A549 (cell line): ENCODE data around the gene RERE. TPM values are rescaled to one million over a fixed set of nuclear protein-coding genes. Genes with fewer than 3 reads are reported as not detected.

Experiments
- ATAC-seq, 2 experiments: fragments of 200-7000 bp in 1 of 2; fragments of >200 bp in 1 of 2; cut with Nextera tagmentation in 1 of 2; cut with Tn5 transposase in 1 of 2; 3 replicates each; pipeline versions ENCODE4 v1.8.0 to v1.9.1; 2018 to 2020; ENCODE audit warnings: mild to moderate bottlenecking in 1 of 2, moderate library complexity in 1 of 2
- CTCF ChIA-PET: fragments of 300-600 bp; sonication (Branson Sonifier 250); formaldehyde crosslinking; extraction: SDS; loops from one replicate; lab custom pipeline; 2021; ENCODE audit warnings: antibody characterized with exemption, inconsistent platforms; lab: Yijun Ruan, JAX
- POLR2A ChIA-PET: fragments of 350-600 bp; formaldehyde crosslinking; extraction: SDS; loops from one replicate; lab custom pipeline; 2021; ENCODE audit warnings: antibody characterized with exemption, inconsistent platforms; lab: Yijun Ruan, JAX
- DNase-seq, 2 experiments: peaks; one replicate each; pipeline versions ENCODE4 v3.0.0 to v3.0.0-alpha.2; 2011 to 2016; ENCODE audit warnings: low read depth in 1 of 2, low spot score in 1 of 2
- FAIRE-seq: peaks from 2 replicates; lab custom pipeline; 2011; peaks lifted over from hg19 to GRCh38; lab: Jason Lieb, UNC
- H3K27ac ChIP-seq, 2 experiments: fragments of >200 bp; sonication (Bioruptor Twin); formaldehyde crosslinking; 3 replicates each; pipeline ENCODE4 v1.5.1; 2016 to 2017
- H3K4me1 ChIP-seq: fragments of >200 bp; sonication (Bioruptor Twin); formaldehyde crosslinking; 3 replicates; pipeline ENCODE4 v1.6.1; 2016
- H3K4me2 ChIP-seq: fragments of >200 bp; sonication (Bioruptor Twin); formaldehyde crosslinking; 3 replicates; pipeline ENCODE4 v1.6.1; 2016
- H3K4me3 ChIP-seq: fragments of >200 bp; sonication (Bioruptor Twin); formaldehyde crosslinking; 3 replicates; pipeline ENCODE4 v1.5.1; 2016
- H3K9me3 ChIP-seq: fragments of >200 bp; sonication (Bioruptor Twin); formaldehyde crosslinking; 3 replicates; pipeline ENCODE4 v1.6.1; 2016
- CBX2 ChIP-seq: fragments of 200-600 bp; sonication (generic); IDR thresholded peaks from 2 replicates; pipeline ENCODE4 v1.6.1; 2016; ENCODE audit warnings: low read depth, mild to moderate bottlenecking, borderline replicate concordance
- CBX8 ChIP-seq: fragments of 200-600 bp; sonication (generic); IDR thresholded peaks from 2 replicates; pipeline ENCODE4 v1.6.1; 2016
- CEBPB ChIP-seq, 2 experiments: fragments of >200 bp in 1 of 2; sonication (Bioruptor Twin) in 1 of 2; formaldehyde crosslinking in 1 of 2; IDR thresholded peaks; 2 replicates each; pipeline ENCODE4 v1.6.1; 2012 to 2016
- CHD4 ChIP-seq: fragments of 200-600 bp; sonication (generic); IDR thresholded peaks from 2 replicates; pipeline ENCODE4 v1.6.1; 2016; ENCODE audit warnings: antibody characterized with exemption, mild to moderate bottlenecking, borderline replicate concordance
- EHF ChIP-seq: fragments of 250-450 bp; sonication (Bioruptor Pico); IDR thresholded peaks from 2 replicates; pipeline ENCODE4 v1.5.0; 2020; ENCODE audit warnings: mild to moderate bottlenecking
- EP300 ChIP-seq, 2 experiments: fragments of >200 bp; sonication (Bioruptor Twin); formaldehyde crosslinking; IDR thresholded peaks; 2 replicates in 1 of 2; 3 replicates in 1 of 2; pipeline ENCODE4 v1.6.1; 2016 to 2017
- ESRRA ChIP-seq: fragments of 150-350 bp; IDR thresholded peaks from 2 replicates; pipeline ENCODE4 v1.6.1; 2014; ENCODE audit warnings: mild to moderate bottlenecking, low read length, borderline replicate concordance
- FOSB ChIP-seq: fragments of 250-450 bp; sonication (Bioruptor Pico); IDR thresholded peaks from 2 replicates; pipeline ENCODE4 v1.5.0; 2020; ENCODE audit warnings: mild to moderate bottlenecking, moderate library complexity
- FOSL2 ChIP-seq, 2 experiments: fragments of 450-650 bp in 1 of 2; fragments of >200 bp in 1 of 2; sonication (Bioruptor Twin) in 1 of 2; formaldehyde crosslinking; IDR thresholded peaks; 2 replicates each; pipeline versions ENCODE4 v1.5.0 to v1.6.1; 2016 to 2020; ENCODE audit warnings: mild to moderate bottlenecking in 1 of 2, moderate library complexity in 1 of 2
- FOXS1 ChIP-seq: fragments of 250-450 bp; sonication (Bioruptor Pico); IDR thresholded peaks from 2 replicates; pipeline ENCODE4 v1.5.0; 2020; ENCODE audit warnings: mild to moderate bottlenecking, moderate library complexity
- HDAC2 ChIP-seq: fragments of 200-600 bp; sonication (generic); IDR thresholded peaks from 2 replicates; pipeline ENCODE4 v1.6.1; 2016
- HOXB13 ChIP-seq: fragments of 250-450 bp; sonication (Bioruptor Pico); IDR thresholded peaks from 2 replicates; pipeline ENCODE4 v1.5.0; 2020; ENCODE audit warnings: low read depth, mild to moderate bottlenecking, moderate library complexity
- JUN ChIP-seq, 2 experiments: fragments of >200 bp; sonication (Bioruptor Twin); formaldehyde crosslinking; IDR thresholded peaks; 2 replicates in 1 of 2; 3 replicates in 1 of 2; pipeline ENCODE4 v1.6.1; 2016 to 2017
- KDM5A ChIP-seq: fragments of 200-600 bp; sonication (generic); IDR thresholded peaks from 2 replicates; pipeline ENCODE4 v1.6.1; 2016; ENCODE audit warnings: antibody characterized with exemption, mild to moderate bottlenecking
- NR3C1 ChIP-seq: fragments of >200 bp; sonication (Bioruptor Twin); formaldehyde crosslinking; IDR thresholded peaks from 3 replicates; pipeline ENCODE4 v1.6.1; 2017
- POLR2A ChIP-seq: IDR thresholded peaks from 2 replicates; pipeline ENCODE4 v1.6.1; 2012; ENCODE audit warnings: mild to moderate bottlenecking, low read length
- POLR2AphosphoS2 ChIP-seq: conservative IDR thresholded peaks from 2 replicates; pipeline ENCODE4 v1.6.1; 2012; ENCODE audit warnings: low read length, improper control_type of control experiment, inconsistent platforms
- RAD21 ChIP-seq, 2 experiments: fragments of >200 bp in 1 of 2; sonication (Bioruptor Twin) in 1 of 2; formaldehyde crosslinking in 1 of 2; IDR thresholded peaks in 1 of 2; conservative IDR thresholded peaks in 1 of 2; 2 replicates in 1 of 2; 3 replicates in 1 of 2; pipeline ENCODE4 v1.6.1; 2012 to 2018; ENCODE audit warnings: inconsistent platforms in 1 of 2
- RARB ChIP-seq: fragments of 250-450 bp; sonication (Bioruptor Pico); IDR thresholded peaks from 2 replicates; pipeline ENCODE4 v1.8.0; 2021; ENCODE audit warnings: mild to moderate bottlenecking, moderate library complexity
- RCOR1 ChIP-seq: fragments of 150-350 bp; IDR thresholded peaks from 2 replicates; pipeline ENCODE4 v1.6.1; 2014; ENCODE audit warnings: antibody characterized with exemption, low read length, low read depth
- ZFP36 ChIP-seq: fragments of 450-650 bp; IDR thresholded peaks from 2 replicates; pipeline ENCODE4 v1.6.1; 2014; ENCODE audit warnings: borderline replicate concordance; ENCODE audit not compliant: partially characterized antibody
- ZNF302 ChIP-seq: fragments of 250-450 bp; sonication (Bioruptor Pico); IDR thresholded peaks from 2 replicates; pipeline ENCODE4 v1.9.0; 2021; ENCODE audit warnings: inconsistent platforms, mild to moderate bottlenecking, moderate library complexity
- WGBS: methylation state at CpG from one replicate; pipeline ENCODE4 v1.1.6; 2017; ENCODE audit errors: missing lambda C conversion rate; 5-methylcytosine and 5-hydroxymethylcytosine counted together
- polyA plus RNA-seq, 4 experiments: library from polyadenylated mRNA; depleted of rRNA in 3 of 4; stranded (reverse); fragments of >200 nt; fragmentation: RNase III in 1 of 4; extraction: RNeasy Plus Mini Kit Qiagen cat#74134 plus additional on column Dnase treatment in 1 of 4; gene quantifications; 2 replicates in 3 of 4; 3 replicates in 1 of 4; pipeline ENCODE4 v1.2.3, GENCODE V29; 2011 to 2017
- TF ChIP-seq, protein P1 (sequence below): fragments of >200 bp; sonication (Bioruptor Twin); formaldehyde crosslinking; IDR thresholded peaks from 3 replicates; pipeline ENCODE4 v1.6.1; 2016
- TF ChIP-seq, protein P2 (sequence below): fragments of 250-450 bp; sonication (Bioruptor Pico); IDR thresholded peaks from 2 replicates; pipeline ENCODE4 v1.5.0; 2021; ENCODE audit warnings: mild to moderate bottlenecking, moderate library complexity, borderline replicate concordance
- TF ChIP-seq, protein P3 (sequence below): fragments of 250-450 bp; sonication (Bioruptor Pico); IDR thresholded peaks from 2 replicates; pipeline ENCODE4 v1.5.0; 2020; ENCODE audit warnings: low read depth, mild to moderate bottlenecking, moderate library complexity
- TF ChIP-seq, protein P4 (sequence below): IDR thresholded peaks from 2 replicates; pipeline ENCODE4 v1.6.1; 2012; ENCODE audit warnings: low read depth, borderline replicate concordance
- TF ChIP-seq, protein P5 (sequence below): fragments of >200 bp; sonication (Bioruptor Twin); formaldehyde crosslinking; IDR thresholded peaks from 2 replicates; pipeline ENCODE4 v1.6.1; 2016
- TF ChIP-seq, protein P6 (sequence below): fragments of >200 bp; sonication (Bioruptor Twin); formaldehyde crosslinking; IDR thresholded peaks from 3 replicates; pipeline ENCODE4 v1.5.1; 2016

The RERE gene
- polyA plus RNA-seq, 2 of the 4 experiments (the other 2 are of a cell fraction) = 12.6 to 28.6 TPM

DNA sequence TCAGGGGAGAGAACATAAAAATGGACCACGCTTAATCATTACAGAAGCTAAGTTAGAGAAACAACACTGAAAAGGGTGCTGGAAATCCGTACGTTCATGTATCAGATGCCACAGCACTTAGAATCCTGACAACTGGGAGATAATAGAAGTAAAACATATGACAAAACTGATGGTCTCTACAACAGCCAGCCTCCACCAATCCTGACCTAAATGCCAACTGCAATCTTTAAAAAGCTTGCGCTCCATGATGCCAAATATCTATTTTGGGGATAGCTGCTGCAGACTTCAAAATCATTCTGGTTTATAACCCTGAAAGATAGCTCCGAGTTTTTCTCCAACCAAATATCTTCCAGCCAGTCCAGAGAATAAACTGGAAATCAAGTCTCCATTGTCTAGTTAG lies 178.3 kb downstream of the RERE start:
- FAIRE-seq (no peak), ATAC-seq (no peak), DNase-seq (no peak)
- POLR2A ChIA-PET = no interaction called here
- CTCF ChIA-PET = no interaction called here
- Histone ChIP-seq H3K4me3 (no peak overlapping the region), H3K4me1 (peaks cover 12% of the 10 kb centered on the region), H3K4me2 (no peak overlapping the region), H3K27ac (no peak overlapping the region), H3K9me3 (no peaks in the 10 kb centered on the region)
- no peak for TF ChIP-seq POLR2A
- WGBS = 98% methylated on average over 5 of the region's 5 CpGs

DNA sequence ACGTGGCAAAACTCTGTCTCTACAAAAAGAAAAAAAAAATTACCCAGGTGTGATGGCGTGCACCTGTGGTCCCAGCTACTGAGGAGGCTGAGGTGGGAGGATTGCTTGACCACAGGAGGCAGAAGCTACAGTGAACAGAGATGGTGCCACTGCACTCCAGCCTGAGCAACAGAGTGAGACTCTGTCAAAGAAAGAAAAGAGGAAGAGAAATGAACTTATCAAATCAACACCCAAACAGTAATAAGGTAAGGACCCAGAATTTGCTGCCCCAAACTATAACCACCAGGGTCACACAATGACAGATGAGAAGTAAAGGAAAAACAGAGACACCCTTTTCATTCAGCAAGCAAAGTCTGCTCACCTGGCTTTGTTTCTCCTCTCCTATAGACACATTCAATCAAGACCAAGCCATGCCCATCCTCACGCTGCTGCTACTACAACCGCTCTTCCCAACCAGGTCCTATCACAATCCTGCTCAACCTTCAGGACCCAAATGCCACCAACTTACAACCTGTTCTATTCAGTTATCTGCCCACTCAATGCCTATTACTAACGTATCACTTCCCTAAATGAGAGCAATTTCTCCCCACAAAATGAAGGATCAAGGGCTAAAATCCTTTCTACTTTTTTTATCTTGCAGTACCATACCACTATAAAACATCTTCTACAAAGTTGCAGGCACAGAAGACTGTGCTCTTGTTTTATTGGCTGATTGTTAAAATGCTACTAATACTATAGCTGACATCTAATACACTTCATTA lies 183.5 kb downstream of the RERE start:
- Histone ChIP-seq H3K4me1 (peaks cover 18% of the 10 kb centered on the region), H3K4me3 (no peak overlapping the region), H3K27ac (no peak overlapping the region), H3K9me3 (no peaks in the 10 kb centered on the region), H3K4me2 (no peak overlapping the region)
- 92% methylated on average over 5 of the region's 5 CpGs for WGBS
- FAIRE-seq (no peak), ATAC-seq (no peak), DNase-seq (no peak)
- ChIA-PET POLR2A (no interaction called here), CTCF (interaction anchor here (0.7 kb wide), 1 partner anchor 142 kb away, joined by 3 read pairs; no protein-coding TSS in a partner anchor)
- no peak for TF ChIP-seq ZFP36
- TF ChIP-seq, protein P1, sequence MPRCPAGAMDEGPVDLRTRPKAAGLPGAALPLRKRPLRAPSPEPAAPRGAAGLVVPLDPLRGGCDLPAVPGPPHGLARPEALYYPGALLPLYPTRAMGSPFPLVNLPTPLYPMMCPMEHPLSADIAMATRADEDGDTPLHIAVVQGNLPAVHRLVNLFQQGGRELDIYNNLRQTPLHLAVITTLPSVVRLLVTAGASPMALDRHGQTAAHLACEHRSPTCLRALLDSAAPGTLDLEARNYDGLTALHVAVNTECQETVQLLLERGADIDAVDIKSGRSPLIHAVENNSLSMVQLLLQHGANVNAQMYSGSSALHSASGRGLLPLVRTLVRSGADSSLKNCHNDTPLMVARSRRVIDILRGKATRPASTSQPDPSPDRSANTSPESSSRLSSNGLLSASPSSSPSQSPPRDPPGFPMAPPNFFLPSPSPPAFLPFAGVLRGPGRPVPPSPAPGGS = no peak
- TF ChIP-seq CEBPB (IDR thresholded peaks at IDR 0.05) = no peak
- no peak for TF ChIP-seq EHF (CRISPR knock-in tag)
- TF ChIP-seq HOXB13 (CRISPR knock-in tag) = no peak
- TF ChIP-seq, protein P2, sequence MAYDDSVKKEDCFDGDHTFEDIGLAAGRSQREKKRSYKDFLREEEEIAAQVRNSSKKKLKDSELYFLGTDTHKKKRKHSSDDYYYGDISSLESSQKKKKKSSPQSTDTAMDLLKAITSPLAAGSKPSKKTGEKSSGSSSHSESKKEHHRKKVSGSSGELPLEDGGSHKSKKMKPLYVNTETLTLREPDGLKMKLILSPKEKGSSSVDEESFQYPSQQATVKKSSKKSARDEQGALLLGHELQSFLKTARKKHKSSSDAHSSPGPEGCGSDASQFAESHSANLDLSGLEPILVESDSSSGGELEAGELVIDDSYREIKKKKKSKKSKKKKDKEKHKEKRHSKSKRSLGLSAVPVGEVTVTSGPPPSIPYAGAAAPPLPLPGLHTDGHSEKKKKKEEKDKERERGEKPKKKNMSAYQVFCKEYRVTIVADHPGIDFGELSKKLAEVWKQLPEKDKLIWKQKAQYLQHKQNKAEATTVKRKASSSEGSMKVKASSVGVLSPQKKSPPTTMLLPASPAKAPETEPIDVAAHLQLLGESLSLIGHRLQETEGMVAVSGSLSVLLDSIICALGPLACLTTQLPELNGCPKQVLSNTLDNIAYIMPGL = no peak
- TF ChIP-seq, protein P3, sequence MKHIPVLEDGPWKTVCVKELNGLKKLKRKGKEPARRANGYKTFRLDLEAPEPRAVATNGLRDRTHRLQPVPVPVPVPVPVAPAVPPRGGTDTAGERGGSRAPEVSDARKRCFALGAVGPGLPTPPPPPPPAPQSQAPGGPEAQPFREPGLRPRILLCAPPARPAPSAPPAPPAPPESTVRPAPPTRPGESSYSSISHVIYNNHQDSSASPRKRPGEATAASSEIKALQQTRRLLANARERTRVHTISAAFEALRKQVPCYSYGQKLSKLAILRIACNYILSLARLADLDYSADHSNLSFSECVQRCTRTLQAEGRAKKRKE = no peak
- TF ChIP-seq POLR2AphosphoS2 = no peak
- TF ChIP-seq CHD4 = no peak
- no peak for TF ChIP-seq RARB
- TF ChIP-seq HDAC2 = no peak
- TF ChIP-seq NR3C1 = no peak
- TF ChIP-seq FOSL2 (IDR thresholded peaks at IDR 0.05) = no peak
- TF ChIP-seq FOSL2 (CRISPR knock-in tag; IDR thresholded peaks at IDR 0.05) = no peak
- TF ChIP-seq, protein P4, sequence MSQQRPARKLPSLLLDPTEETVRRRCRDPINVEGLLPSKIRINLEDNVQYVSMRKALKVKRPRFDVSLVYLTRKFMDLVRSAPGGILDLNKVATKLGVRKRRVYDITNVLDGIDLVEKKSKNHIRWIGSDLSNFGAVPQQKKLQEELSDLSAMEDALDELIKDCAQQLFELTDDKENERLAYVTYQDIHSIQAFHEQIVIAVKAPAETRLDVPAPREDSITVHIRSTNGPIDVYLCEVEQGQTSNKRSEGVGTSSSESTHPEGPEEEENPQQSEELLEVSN = no peak
- TF ChIP-seq CBX2 = no peak
- no peak for TF ChIP-seq FOXS1
- no peak for TF ChIP-seq JUN (IDR thresholded peaks at IDR 0.05)
- TF ChIP-seq CBX8 = no peak
- no peak for TF ChIP-seq FOSB (CRISPR knock-in tag)

DNA sequence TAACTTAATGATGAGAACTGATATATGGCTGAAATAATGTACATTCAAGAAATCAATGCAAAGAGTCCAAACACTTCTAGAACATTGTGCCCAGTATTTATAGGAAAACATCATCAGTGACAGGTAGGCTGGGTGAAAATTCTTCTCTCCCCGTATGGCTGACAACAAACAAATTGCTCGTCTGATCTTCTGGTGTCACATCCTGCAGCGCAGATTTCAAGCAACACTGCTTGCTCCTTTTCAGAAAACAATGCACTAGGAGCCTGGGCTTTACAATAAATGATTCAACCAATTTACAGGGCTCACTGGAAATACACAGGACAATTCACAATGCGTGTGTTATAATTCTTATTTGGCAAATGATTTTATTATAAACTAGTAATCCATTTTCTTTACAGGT lies 185.3 kb downstream of the RERE start:
- no peaks in the 10 kb centered on the region for H3K9me3 ChIP-seq
- DNase-seq = no peak
- ChIA-PET CTCF (interaction anchor here (0.6 kb wide), 1 partner anchor 509 kb away, joined by 4 read pairs; no protein-coding TSS in a partner anchor), POLR2A (no interaction called here)
- no peak for ATAC-seq
- H3K4me1 ChIP-seq = peaks cover 33% of the 10 kb centered on the region
- FAIRE-seq = no peak
- H3K4me3 ChIP-seq = no peak overlapping the region
- WGBS = 83% methylated on average over 4 of the region's 4 CpGs
- H3K4me2 ChIP-seq = no peak overlapping the region
- H3K27ac ChIP-seq = no peak overlapping the region
- TF ChIP-seq ESRRA = no peak
- no peak for TF ChIP-seq RCOR1
- TF ChIP-seq, protein P5, sequence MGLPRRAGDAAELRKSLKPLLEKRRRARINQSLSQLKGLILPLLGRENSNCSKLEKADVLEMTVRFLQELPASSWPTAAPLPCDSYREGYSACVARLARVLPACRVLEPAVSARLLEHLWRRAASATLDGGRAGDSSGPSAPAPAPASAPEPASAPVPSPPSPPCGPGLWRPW = no peak
- TF ChIP-seq, protein P4 = no peak
- TF ChIP-seq, protein P6, sequence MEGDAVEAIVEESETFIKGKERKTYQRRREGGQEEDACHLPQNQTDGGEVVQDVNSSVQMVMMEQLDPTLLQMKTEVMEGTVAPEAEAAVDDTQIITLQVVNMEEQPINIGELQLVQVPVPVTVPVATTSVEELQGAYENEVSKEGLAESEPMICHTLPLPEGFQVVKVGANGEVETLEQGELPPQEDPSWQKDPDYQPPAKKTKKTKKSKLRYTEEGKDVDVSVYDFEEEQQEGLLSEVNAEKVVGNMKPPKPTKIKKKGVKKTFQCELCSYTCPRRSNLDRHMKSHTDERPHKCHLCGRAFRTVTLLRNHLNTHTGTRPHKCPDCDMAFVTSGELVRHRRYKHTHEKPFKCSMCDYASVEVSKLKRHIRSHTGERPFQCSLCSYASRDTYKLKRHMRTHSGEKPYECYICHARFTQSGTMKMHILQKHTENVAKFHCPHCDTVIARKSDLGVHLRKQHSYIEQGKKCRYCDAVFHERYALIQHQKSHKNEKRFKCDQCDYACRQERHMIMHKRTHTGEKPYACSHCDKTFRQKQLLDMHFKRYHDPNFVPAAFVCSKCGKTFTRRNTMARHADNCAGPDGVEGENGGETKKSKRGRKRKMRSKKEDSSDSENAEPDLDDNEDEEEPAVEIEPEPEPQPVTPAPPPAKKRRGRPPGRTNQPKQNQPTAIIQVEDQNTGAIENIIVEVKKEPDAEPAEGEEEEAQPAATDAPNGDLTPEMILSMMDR = no peak
- no peak for TF ChIP-seq KDM5A
- no peak for TF ChIP-seq RAD21 (conservative IDR thresholded peaks at IDR 0.05 in 1 of 2, IDR thresholded peaks at IDR 0.05 in 1 of 2)
- TF ChIP-seq ZNF302 (CRISPR knock-in tag) = no peak
- no peak for TF ChIP-seq NR3C1
- TF ChIP-seq EP300 (IDR thresholded peaks at IDR 0.05) = no peak
